ENCODE measurements around the gene BIN1. TPM values are rescaled to one million over a fixed set of nuclear protein-coding genes. Genes with fewer than 3 reads are reported as not detected.

BIN1 gene
- total RNA-seq, 1 donor from 2014 or later: 15.8 TPM

DNA sequence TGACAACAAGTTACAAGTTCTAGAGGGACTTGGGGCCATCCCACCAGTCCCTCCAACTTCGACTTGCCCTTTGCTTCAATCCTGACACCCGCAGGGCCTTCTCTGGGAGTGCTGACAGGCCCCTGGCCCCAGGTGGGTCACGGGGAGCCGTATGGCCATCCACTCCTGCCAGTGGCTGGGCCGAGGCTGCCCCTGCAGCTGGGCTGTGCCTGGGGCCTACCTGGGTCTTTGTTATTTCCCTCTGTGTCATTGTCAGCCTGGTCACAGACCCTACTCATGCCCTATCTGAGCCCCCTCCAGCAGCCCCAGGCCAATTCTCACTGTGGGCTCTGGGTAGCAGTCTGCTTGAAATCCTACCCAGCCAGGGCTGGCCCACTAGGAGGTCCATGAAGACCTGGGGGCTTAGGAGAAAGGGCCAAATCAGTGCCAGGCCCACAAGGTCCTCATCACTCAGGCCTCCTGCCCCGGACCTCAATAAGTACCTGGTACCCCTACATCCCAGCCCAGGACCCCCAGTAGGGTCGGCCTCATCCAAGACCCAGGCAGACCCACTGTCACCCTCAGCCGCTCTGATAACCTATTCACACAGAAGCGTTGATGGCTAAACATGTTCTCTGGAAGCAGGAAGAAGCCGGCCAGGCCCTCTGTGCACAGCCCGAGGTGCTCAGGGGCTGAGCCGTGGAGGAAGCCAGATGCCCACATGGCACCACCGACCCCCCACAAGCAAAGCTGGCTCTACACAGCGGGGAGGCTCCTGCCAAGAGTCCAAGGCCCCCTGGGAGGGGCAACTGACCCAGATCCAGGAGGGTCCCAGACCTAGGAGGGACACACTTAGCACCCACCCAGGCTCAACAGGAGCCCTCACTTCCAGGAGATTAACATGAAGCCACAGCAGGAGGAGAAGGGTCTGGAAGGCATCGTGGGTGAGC, 57.7 kb downstream of the BIN1 start:
- H3K4me1 ChIP-seq: peaks cover 13% of the 10 kb centered on the region
- H3K27me3 ChIP-seq (ENCODE audit: low read depth): no peaks in the 10 kb centered on the region
- TF ChIP-seq, protein P1, sequence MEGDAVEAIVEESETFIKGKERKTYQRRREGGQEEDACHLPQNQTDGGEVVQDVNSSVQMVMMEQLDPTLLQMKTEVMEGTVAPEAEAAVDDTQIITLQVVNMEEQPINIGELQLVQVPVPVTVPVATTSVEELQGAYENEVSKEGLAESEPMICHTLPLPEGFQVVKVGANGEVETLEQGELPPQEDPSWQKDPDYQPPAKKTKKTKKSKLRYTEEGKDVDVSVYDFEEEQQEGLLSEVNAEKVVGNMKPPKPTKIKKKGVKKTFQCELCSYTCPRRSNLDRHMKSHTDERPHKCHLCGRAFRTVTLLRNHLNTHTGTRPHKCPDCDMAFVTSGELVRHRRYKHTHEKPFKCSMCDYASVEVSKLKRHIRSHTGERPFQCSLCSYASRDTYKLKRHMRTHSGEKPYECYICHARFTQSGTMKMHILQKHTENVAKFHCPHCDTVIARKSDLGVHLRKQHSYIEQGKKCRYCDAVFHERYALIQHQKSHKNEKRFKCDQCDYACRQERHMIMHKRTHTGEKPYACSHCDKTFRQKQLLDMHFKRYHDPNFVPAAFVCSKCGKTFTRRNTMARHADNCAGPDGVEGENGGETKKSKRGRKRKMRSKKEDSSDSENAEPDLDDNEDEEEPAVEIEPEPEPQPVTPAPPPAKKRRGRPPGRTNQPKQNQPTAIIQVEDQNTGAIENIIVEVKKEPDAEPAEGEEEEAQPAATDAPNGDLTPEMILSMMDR (IDR thresholded peaks at IDR 0.05; ENCODE audit: borderline replicate concordance): no peak
- no peaks in the 10 kb centered on the region for H3K9me3 ChIP-seq (replicated peaks)
- no peak for DNase-seq
- intact Hi-C loops (cut with micrococcal nuclease): no loop called here
- H3K27ac ChIP-seq (replicated peaks): no peak overlapping the region
- peaks cover 6% of the 10 kb centered on the region for H3K36me3 ChIP-seq
- no peak overlapping the region for H3K4me3 ChIP-seq

DNA sequence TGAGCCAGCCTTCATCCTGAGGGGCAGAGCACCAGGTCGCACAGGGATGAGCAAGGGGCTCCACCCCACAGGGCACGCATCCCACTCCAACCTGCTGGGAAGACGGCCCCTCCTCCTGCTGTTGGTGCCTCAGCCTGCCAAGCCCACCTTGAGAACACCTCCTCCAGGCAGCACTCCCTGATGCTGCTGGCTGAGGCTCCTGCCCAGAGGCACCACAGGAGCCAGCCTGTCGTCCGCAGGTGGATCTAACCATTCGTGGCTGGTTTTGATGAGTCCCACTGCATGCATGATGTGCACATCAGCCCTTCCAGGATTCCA, 58.4 kb downstream of the BIN1 start:
- no peak for DNase-seq
- intact Hi-C loops (cut with micrococcal nuclease): no loop called here
- H3K27me3 ChIP-seq (ENCODE audit: low read depth): no peaks in the 10 kb centered on the region
- no peaks in the 10 kb centered on the region for H3K9me3 ChIP-seq (replicated peaks)
- H3K36me3 ChIP-seq: peaks cover 6% of the 10 kb centered on the region
- no peak overlapping the region for H3K27ac ChIP-seq (replicated peaks)
- peaks cover 13% of the 10 kb centered on the region for H3K4me1 ChIP-seq
- TF ChIP-seq, protein P1 (IDR thresholded peaks at IDR 0.05; ENCODE audit: borderline replicate concordance): no peak
- H3K4me3 ChIP-seq: no peak overlapping the region

DNA sequence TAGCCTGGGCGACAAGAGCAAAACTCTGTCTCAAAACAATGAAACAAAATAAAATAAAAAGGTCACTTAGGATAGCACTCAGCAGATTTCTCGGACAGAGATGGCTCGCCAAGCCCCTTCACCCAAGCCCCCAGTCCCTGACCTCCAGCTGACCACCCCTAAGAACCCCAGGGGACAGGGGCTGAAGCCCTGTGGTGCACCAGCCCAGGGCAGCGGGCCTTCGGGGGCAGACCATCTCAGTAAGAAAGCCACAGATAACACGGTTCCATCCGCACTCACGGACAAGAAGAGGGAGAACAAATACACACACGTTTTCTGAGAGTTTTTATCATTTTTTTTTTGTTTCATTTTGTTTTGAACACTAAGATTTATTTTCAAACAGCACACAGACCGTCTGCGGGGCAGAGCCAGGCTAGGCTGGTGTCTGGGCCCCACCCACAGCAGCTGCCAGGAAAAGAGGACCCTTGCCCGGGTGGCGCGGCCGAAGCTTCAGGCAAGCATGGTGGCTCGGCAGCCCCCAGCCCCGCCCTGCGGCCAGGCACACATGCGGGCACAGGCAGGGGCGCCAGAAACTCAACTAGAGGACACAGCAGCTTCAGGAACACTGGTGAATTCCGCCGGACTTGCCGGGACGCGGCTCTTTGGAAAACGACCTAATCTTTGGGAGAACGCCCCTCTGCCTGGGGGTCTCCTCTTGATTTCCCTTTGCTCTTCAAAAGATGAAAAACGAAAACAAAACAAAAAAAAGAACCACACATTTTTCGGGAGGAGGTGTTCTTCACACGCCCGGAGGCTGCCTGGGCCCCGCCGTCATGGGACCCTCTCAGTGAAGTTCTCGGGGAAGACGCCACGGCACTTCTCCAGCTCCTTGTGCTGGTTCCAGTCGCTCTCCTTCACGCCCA, 59.0 kb downstream of the BIN1 start:
- Histone ChIP-seq H3K4me1 (peaks cover 13% of the 10 kb centered on the region), H3K9me3 (replicated peaks) (no peaks in the 10 kb centered on the region), H3K27me3 (ENCODE audit: low read depth) (no peaks in the 10 kb centered on the region), H3K27ac (replicated peaks) (no peak overlapping the region), H3K4me3 (no peak overlapping the region), H3K36me3 (peaks cover 6% of the 10 kb centered on the region)
- intact Hi-C loops (cut with micrococcal nuclease): no loop called here
- TF ChIP-seq, protein P1 (IDR thresholded peaks at IDR 0.05; ENCODE audit: borderline replicate concordance): no peak
- no peak for DNase-seq

DNA sequence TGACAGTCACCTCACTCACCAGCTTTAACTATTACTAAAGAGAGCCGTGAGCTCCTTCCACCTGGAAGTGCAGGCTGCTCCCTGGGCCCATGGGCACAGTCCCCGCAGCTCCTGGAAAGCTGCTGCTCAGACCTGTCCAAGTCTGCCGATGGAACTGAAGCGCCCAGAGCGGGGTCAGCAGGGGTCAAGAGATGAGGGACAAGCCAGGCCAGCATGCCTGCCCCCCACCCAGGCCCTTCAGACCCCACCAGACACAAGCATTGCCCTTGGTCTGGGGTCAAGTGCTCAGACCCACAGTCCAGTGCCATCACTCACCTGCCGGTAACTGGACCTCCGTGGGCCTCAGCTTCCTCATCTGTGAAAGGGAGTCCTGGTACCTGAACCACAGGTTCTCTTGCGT, 59.9 kb downstream of the BIN1 start:
- H3K4me3 ChIP-seq: no peak overlapping the region
- no peak overlapping the region for H3K27ac ChIP-seq (replicated peaks)
- H3K4me1 ChIP-seq: peaks cover 13% of the 10 kb centered on the region
- intact Hi-C loops (cut with micrococcal nuclease): no loop called here
- TF ChIP-seq, protein P1 (IDR thresholded peaks at IDR 0.05; ENCODE audit: borderline replicate concordance): no peak
- no peak for DNase-seq
- no peaks in the 10 kb centered on the region for H3K27me3 ChIP-seq (ENCODE audit: low read depth)
- H3K9me3 ChIP-seq (replicated peaks): no peaks in the 10 kb centered on the region
- H3K36me3 ChIP-seq: peaks cover 6% of the 10 kb centered on the region

DNA sequence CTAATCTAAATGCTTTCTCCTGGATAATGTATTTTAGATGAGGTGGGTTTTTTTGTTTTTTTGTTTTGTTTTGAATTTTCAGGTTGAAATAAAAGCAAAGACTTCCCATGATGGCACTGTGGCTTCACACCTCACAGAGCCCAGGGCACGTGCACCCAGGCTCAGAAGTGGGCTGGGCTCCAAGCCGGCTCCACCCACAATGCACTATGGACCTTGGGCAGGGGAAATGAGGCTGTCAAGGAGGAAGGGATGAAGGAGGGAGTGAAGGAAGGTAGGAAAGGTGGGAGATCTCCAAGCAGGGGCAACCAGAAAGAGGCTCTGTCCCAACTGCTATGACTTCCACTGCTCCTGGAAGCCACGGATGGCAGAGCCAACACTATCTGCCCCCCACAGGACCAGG, 60.4 kb downstream of the BIN1 start:
- H3K9me3 ChIP-seq (replicated peaks): no peaks in the 10 kb centered on the region
- no peak overlapping the region for H3K4me3 ChIP-seq
- intact Hi-C loops (cut with micrococcal nuclease): no loop called here
- DNase-seq: no peak
- peaks cover 6% of the 10 kb centered on the region for H3K36me3 ChIP-seq
- TF ChIP-seq, protein P1 (IDR thresholded peaks at IDR 0.05; ENCODE audit: borderline replicate concordance): no peak
- H3K27me3 ChIP-seq (ENCODE audit: low read depth): no peaks in the 10 kb centered on the region
- H3K4me1 ChIP-seq: peaks cover 13% of the 10 kb centered on the region
- H3K27ac ChIP-seq (replicated peaks): no peak overlapping the region
